NCI-H526 treated with DMSO at 0.1 percent for 48 hours (cell line): ENCODE measurements around the gene OR2C1.

Source experiments
- DNase-seq: peaks from one replicate; lab custom pipeline; 2025; lab: John Stamatoyannopoulos, UW

Gene OR2C1

GRCh38 chr16:3400446-3400778, 44.7 kb downstream of the OR2C1 start:
- no peak for DNase-seq

DNA sequence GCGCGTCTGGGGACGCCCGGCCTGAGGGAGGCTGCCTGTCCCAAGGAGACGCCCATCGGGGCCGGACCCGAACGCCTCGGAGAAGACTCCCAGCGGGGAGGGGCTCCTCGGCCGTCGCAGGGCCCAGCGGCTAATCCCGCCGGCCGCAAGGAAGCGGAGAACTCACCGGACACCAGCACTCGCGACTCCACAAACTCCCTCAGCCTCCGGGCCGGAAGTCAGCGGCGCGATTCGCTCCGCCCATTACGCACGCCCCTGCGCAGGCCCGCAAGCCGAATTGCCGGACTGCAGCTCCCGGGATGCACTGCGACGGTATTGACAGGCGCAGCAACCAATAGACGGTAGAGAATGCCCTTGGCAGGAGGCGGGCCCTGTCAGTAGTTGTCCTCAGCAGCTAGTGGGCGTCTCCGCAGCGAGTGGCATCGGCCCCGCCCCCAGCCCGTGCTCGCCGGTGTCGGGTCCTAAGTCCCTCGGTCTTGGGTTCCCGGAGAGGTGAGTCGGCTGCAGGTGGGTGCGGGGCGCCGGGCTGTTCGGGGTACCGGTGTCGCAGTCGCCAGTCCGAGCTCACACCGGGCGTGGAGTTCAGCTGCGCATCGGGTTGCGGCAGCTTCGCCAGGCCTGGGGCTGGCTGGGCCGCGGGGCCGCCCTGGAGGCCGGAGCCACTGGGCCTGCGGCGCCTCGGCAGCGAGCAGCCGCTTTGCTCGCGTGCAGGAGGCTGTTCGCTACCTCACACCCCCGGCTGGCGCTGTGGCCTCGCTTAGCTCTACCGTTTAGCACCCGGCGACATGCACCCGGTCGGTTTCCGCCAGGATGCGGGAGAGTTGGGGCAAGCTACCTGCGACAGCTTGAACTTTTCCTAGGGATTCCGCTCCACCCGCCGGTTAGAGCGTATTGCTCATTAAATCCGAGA, 45.3 kb downstream of the OR2C1 start, which contains the start of the genes ZNF174 and ZSCAN32:
TSS of gene ZNF174 (plus strand) at position 437 of the 910 bp plus-strand sequence. CDS start 790 bp downstream, outside the sequence.
TSS of gene ZSCAN32 (minus strand) at position 226 of the 910 bp plus-strand sequence. CDS start 3,447 bp downstream, outside the sequence.
- DNase-seq, result peak; percentile 93

- no peak for DNase-seq
Measured at GRCh38 chr16:3401719-3402397, 46.2 kb downstream of the OR2C1 start.
